ENCODE results near the gene MANBA.

DNA sequence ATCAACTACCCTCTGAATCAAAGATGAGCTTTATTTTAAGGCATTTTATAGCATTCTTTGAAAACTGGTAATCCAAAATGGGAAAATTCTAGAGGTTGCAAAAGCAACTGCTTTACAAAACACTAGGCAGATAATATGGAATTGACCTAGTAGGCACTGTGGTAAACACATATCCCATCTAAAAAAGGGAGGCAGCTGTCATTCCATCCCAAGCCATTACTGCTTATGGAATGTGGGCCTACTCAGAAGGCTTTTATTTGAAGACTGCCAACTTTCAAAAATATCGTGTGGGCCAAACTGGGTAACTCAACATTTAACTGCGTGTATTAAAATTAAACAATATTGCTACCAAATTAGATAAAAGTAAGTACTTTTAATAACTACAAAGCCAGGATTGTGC lies 47.2 kb upstream of the MANBA start:
- TF ChIP-seq, protein P1, sequence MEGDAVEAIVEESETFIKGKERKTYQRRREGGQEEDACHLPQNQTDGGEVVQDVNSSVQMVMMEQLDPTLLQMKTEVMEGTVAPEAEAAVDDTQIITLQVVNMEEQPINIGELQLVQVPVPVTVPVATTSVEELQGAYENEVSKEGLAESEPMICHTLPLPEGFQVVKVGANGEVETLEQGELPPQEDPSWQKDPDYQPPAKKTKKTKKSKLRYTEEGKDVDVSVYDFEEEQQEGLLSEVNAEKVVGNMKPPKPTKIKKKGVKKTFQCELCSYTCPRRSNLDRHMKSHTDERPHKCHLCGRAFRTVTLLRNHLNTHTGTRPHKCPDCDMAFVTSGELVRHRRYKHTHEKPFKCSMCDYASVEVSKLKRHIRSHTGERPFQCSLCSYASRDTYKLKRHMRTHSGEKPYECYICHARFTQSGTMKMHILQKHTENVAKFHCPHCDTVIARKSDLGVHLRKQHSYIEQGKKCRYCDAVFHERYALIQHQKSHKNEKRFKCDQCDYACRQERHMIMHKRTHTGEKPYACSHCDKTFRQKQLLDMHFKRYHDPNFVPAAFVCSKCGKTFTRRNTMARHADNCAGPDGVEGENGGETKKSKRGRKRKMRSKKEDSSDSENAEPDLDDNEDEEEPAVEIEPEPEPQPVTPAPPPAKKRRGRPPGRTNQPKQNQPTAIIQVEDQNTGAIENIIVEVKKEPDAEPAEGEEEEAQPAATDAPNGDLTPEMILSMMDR (IDR thresholded peaks at IDR 0.05), result no peak
- TF ChIP-seq EP300 (IDR thresholded peaks at IDR 0.05), result no peak

Measured in ovary (tissue), 3 donors.